22Rv1 (cell line): ENCODE results near the gene KCTD20.

Experiments
- H3K27ac ChIP-seq: fragments of 450-650 bp; 2 replicates; pipeline ENCODE4 v1.5.1; 2017
- CTCF ChIP-seq: fragments of 450-650 bp; IDR thresholded peaks from 2 replicates; pipeline ENCODE4 v1.5.1; 2017; ENCODE audit warnings: mild to moderate bottlenecking
- ZFX ChIP-seq: fragments of 450-650 bp; IDR thresholded peaks from 2 replicates; pipeline ENCODE4 v1.6.1; 2017; ENCODE audit warnings: antibody characterized with exemption, borderline replicate concordance

KCTD20 gene

GRCh38 chr6:36418558-36418957 lies 24.2 kb upstream of the KCTD20 start:
- H3K27ac ChIP-seq = no peak overlapping the region
- TF ChIP-seq ZFX (no peak), CTCF (no peak)

- TF ChIP-seq ZFX (no peak), CTCF (no peak)
- H3K27ac ChIP-seq = no peak overlapping the region
These were observed 23.5 kb upstream of the KCTD20 start for GRCh38 chr6:36419310-36419709.

- H3K27ac ChIP-seq = peak overlapping the region; percentile 93
- TF ChIP-seq ZFX (no peak), CTCF (no peak)
These were observed 20.1 kb upstream of the KCTD20 start for GRCh38 chr6:36422714-36423100.

GRCh38 chr6:36423101-36423824 lies 19.5 kb upstream of the KCTD20 start:
- peak overlapping the region; percentile 93 for H3K27ac ChIP-seq
- TF ChIP-seq ZFX (no peak), CTCF (peak; percentile 79)

GRCh38 chr6:36426622-36427021 lies 16.2 kb upstream of the KCTD20 start:
- TF ChIP-seq ZFX = no peak
- TF ChIP-seq CTCF = no peak
- no peak overlapping the region for H3K27ac ChIP-seq

- TF ChIP-seq CTCF = no peak
- TF ChIP-seq ZFX = no peak
- no peak overlapping the region for H3K27ac ChIP-seq
These were observed 13.9 kb upstream of the KCTD20 start for GRCh38 chr6:36428911-36429310.

- no peak for TF ChIP-seq CTCF
- TF ChIP-seq ZFX = no peak
- H3K27ac ChIP-seq = no peak overlapping the region
These were observed 12.4 kb upstream of the KCTD20 start for GRCh38 chr6:36430351-36430750.
